ENCODE data around the gene MGLL. TPM values are rescaled to one million over a fixed set of nuclear protein-coding genes. Genes with fewer than 3 reads are reported as not detected.

MGLL gene
- total RNA-seq, 1 experiment from 2014 or later, result 0.94 TPM

DNA sequence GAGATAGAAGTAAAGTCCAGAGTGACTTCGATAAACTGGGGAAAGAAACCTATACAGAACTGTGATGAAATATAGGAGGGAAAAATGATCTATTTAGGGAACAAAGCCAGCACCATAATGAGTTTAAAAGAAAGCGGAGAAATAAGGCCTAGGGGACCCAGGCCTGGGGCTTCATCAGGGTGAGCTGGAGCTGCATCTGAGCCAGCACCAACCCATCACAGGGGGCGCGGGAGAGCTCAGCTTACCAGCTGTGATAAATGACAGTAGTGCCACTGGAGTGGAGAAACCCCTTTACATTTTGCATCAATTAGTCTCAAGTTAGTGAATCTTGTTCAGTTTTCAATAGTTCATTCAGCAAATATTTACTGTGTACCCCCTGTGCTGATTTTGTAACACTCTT lies 172.1 kb downstream of the MGLL start:
- ATAC-seq, result no peak
- no peaks in the 10 kb centered on the region for H3K9me3 Mint-ChIP-seq
- no peak for DNase-seq (ENCODE audit: low spot score)
- H3K27ac Mint-ChIP-seq, result no peak overlapping the region
- peaks cover 10% of the 10 kb centered on the region for H3K4me1 Mint-ChIP-seq
- TF ChIP-seq, protein P1, sequence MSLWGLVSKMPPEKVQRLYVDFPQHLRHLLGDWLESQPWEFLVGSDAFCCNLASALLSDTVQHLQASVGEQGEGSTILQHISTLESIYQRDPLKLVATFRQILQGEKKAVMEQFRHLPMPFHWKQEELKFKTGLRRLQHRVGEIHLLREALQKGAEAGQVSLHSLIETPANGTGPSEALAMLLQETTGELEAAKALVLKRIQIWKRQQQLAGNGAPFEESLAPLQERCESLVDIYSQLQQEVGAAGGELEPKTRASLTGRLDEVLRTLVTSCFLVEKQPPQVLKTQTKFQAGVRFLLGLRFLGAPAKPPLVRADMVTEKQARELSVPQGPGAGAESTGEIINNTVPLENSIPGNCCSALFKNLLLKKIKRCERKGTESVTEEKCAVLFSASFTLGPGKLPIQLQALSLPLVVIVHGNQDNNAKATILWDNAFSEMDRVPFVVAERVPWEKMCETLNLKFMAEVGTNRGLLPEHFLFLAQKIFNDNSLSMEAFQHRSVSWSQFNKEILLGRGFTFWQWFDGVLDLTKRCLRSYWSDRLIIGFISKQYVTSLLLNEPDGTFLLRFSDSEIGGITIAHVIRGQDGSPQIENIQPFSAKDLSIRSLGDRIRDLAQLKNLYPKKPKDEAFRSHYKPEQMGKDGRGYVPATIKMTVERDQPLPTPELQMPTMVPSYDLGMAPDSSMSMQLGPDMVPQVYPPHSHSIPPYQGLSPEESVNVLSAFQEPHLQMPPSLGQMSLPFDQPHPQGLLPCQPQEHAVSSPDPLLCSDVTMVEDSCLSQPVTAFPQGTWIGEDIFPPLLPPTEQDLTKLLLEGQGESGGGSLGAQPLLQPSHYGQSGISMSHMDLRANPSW (CRISPR knock-in tag; conservative IDR thresholded peaks at IDR 0.05; ENCODE audit: low read depth), result no peak
- no peak for TF ChIP-seq HMGA2 (CRISPR knock-in tag; IDR thresholded peaks at IDR 0.05)
- TF ChIP-seq OVOL2 (CRISPR knock-in tag; IDR thresholded peaks at IDR 0.05; ENCODE audit: borderline replicate concordance), result no peak
- TF ChIP-seq IRF2 (CRISPR knock-in tag; IDR thresholded peaks at IDR 0.05; ENCODE audit: borderline replicate concordance, low read depth), result no peak
- TF ChIP-seq SMAD4 (CRISPR knock-in tag; IDR thresholded peaks at IDR 0.05), result no peak
- TF ChIP-seq, protein P2, sequence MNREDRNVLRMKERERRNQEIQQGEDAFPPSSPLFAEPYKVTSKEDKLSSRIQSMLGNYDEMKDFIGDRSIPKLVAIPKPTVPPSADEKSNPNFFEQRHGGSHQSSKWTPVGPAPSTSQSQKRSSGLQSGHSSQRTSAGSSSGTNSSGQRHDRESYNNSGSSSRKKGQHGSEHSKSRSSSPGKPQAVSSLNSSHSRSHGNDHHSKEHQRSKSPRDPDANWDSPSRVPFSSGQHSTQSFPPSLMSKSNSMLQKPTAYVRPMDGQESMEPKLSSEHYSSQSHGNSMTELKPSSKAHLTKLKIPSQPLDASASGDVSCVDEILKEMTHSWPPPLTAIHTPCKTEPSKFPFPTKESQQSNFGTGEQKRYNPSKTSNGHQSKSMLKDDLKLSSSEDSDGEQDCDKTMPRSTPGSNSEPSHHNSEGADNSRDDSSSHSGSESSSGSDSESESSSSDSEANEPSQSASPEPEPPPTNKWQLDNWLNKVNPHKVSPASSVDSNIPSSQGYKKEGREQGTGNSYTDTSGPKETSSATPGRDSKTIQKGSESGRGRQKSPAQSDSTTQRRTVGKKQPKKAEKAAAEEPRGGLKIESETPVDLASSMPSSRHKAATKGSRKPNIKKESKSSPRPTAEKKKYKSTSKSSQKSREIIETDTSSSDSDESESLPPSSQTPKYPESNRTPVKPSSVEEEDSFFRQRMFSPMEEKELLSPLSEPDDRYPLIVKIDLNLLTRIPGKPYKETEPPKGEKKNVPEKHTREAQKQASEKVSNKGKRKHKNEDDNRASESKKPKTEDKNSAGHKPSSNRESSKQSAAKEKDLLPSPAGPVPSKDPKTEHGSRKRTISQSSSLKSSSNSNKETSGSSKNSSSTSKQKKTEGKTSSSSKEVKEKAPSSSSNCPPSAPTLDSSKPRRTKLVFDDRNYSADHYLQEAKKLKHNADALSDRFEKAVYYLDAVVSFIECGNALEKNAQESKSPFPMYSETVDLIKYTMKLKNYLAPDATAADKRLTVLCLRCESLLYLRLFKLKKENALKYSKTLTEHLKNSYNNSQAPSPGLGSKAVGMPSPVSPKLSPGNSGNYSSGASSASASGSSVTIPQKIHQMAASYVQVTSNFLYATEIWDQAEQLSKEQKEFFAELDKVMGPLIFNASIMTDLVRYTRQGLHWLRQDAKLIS (CRISPR knock-in tag; IDR thresholded peaks at IDR 0.05; ENCODE audit: borderline replicate concordance), result no peak
- TF ChIP-seq, protein P3, sequence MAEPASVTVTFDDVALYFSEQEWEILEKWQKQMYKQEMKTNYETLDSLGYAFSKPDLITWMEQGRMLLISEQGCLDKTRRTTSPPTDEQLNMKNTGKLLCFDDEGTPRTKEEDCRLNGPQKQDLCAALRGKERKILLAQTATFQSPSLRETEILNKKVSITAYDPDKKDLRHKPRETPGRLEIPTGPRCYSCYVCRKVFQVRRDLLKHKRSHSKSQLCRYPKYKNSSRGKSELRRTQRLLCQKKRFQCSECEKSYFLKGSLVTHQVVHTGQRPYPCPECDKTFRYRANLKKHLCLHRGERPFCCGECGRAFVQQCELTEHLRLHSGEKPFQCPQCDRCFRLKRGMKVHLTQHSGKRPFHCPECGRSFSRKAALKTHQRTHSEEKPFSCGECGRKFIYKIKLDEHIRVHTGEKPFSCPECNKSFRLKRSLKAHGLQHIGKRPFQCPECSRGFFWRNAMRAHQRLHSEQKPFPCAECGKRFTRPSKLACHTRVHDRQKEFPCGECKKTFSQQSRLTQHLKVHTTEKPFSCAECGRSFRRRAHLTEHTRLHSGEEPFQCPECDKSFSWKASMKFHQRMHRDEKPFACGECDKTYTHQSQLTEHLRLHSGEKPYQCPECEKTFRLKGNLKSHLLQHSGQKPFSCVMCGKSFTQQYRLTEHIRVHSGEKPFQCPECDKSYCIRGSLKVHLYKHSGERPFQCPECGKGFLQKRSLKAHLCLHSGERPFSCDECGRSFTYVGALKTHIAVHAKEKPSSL (CRISPR knock-in tag; conservative IDR thresholded peaks at IDR 0.05), result no peak
- no peak for TF ChIP-seq CREM (CRISPR knock-in tag; IDR thresholded peaks at IDR 0.05)
- TF ChIP-seq PRRX2 (CRISPR knock-in tag; IDR thresholded peaks at IDR 0.05), result no peak
- TF ChIP-seq GTF2I (CRISPR knock-in tag; conservative IDR thresholded peaks at IDR 0.05), result no peak
- TF ChIP-seq NFYB (CRISPR knock-in tag; conservative IDR thresholded peaks at IDR 0.05; ENCODE audit: low read depth), result no peak
- no peak for TF ChIP-seq CBFB (CRISPR knock-in tag; IDR thresholded peaks at IDR 0.05; ENCODE audit: low read depth)
- TF ChIP-seq MYBL2 (CRISPR knock-in tag; IDR thresholded peaks at IDR 0.05), result no peak
- TF ChIP-seq, protein P4, sequence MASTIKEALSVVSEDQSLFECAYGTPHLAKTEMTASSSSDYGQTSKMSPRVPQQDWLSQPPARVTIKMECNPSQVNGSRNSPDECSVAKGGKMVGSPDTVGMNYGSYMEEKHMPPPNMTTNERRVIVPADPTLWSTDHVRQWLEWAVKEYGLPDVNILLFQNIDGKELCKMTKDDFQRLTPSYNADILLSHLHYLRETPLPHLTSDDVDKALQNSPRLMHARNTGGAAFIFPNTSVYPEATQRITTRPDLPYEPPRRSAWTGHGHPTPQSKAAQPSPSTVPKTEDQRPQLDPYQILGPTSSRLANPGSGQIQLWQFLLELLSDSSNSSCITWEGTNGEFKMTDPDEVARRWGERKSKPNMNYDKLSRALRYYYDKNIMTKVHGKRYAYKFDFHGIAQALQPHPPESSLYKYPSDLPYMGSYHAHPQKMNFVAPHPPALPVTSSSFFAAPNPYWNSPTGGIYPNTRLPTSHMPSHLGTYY (CRISPR knock-in tag; IDR thresholded peaks at IDR 0.05), result no peak
- no peak for TF ChIP-seq ZNF671 (CRISPR knock-in tag; IDR thresholded peaks at IDR 0.05)
- H3K4me3 Mint-ChIP-seq, result no peak overlapping the region
- CTCF ChIA-PET, result interaction anchor here (1.5 kb wide), 2 partner anchors 29 to 75 kb away, joined by 3 to 6 read pairs; no protein-coding TSS in a partner anchor
- no peaks in the 10 kb centered on the region for H3K27me3 Mint-ChIP-seq (ENCODE audit: low read depth)
- no peaks in the 10 kb centered on the region for H3K36me3 Mint-ChIP-seq
- POLR2A ChIA-PET, result no interaction called here

GRCh38 chr3:127647845-127648204 lies 174.5 kb downstream of the MGLL start:
- ATAC-seq (no peak), DNase-seq (ENCODE audit: low spot score) (no peak)
- no peaks in the 10 kb centered on the region for H3K9me3 Mint-ChIP-seq
- ChIA-PET CTCF (interaction anchor here (0.7 to 3.1 kb wide), 5 partner anchors 20 to 73 kb away, joined by 3 to 22 read pairs (median 3); no protein-coding TSS in a partner anchor), POLR2A (no interaction called here)
- H3K27ac Mint-ChIP-seq, result no peak overlapping the region
- H3K4me1 Mint-ChIP-seq, result peaks cover 26% of the 10 kb centered on the region
- TF ChIP-seq CBFB (CRISPR knock-in tag; IDR thresholded peaks at IDR 0.05; ENCODE audit: low read depth) (no peak), ZNF219 (CRISPR knock-in tag; IDR thresholded peaks at IDR 0.05; ENCODE audit: borderline replicate concordance) (no peak)
- H3K27me3 Mint-ChIP-seq (ENCODE audit: low read depth), result no peaks in the 10 kb centered on the region
- H3K4me3 Mint-ChIP-seq, result no peak overlapping the region
- peaks cover 6% of the 10 kb centered on the region for H3K36me3 Mint-ChIP-seq
